ENCODE measurements around the gene IFT43. TPM values are rescaled to one million over a fixed set of nuclear protein-coding genes. Genes with fewer than 3 reads are reported as not detected.

IFT43 gene
- polyA plus RNA-seq, 3 donors: 10.3 to 12.4 (median 10.5) TPM

- H3K4me1 ChIP-seq (ENCODE audit: control insufficient read depth in 1 of 2, insufficient read depth in 2 of 2, low read length in 2 of 2): no peaks in the 10 kb centered on the region
- no peak overlapping the region for H3K9ac ChIP-seq (ENCODE audit: insufficient read depth, low read length, poor library complexity, severe bottlenecking)
- no peaks in the 10 kb centered on the region for H3K9me3 Mint-ChIP-seq
- intact Hi-C loops (cut with micrococcal nuclease): no loop called here
- H3K27ac Mint-ChIP-seq: no peak overlapping the region
- WGBS (ENCODE audit: insufficient coverage): 92% methylated on average over 12 of the region's 17 CpGs
- H4K20me1 ChIP-seq (ENCODE audit: insufficient read depth, low read length): no peaks in the 10 kb centered on the region
- no peaks in the 10 kb centered on the region for H3K27me3 Mint-ChIP-seq (ENCODE audit: low read depth in 3 of 3)
- H3K4me1 Mint-ChIP-seq: no peaks in the 10 kb centered on the region
- no peaks in the 10 kb centered on the region for H3K9me3 ChIP-seq (replicated peaks in 1 of 2; ENCODE audit: control insufficient read depth in 1 of 2, insufficient read depth in 1 of 2, low read length in 2 of 2)
- H3K4me3 ChIP-seq (replicated peaks in 1 of 3; ENCODE audit: low read depth in 2 of 3, low read length in 3 of 3): no peak overlapping the region
- H3K79me2 ChIP-seq (ENCODE audit: insufficient read depth, low read length): no peaks in the 10 kb centered on the region
- no peak overlapping the region for H3K27ac ChIP-seq (ENCODE audit: low read depth in 1 of 2, low read length in 2 of 2)
- H3K4me2 ChIP-seq (replicated peaks; ENCODE audit: extremely low read depth, low read length, poor library complexity, severe bottlenecking): no peak overlapping the region
- TF ChIP-seq CTCF (IDR thresholded peaks at IDR 0.05): no peak
- H3K36me3 ChIP-seq (replicated peaks in 1 of 2; ENCODE audit: control insufficient read depth in 1 of 2, insufficient read depth in 2 of 2, low read length in 2 of 2): no peaks in the 10 kb centered on the region
- H3K4me3 Mint-ChIP-seq: no peak overlapping the region
- peaks cover 3 to 6% of the 10 kb centered on the region in 2 donors for H3K36me3 Mint-ChIP-seq
- DNase-seq: no peak
- H3K27me3 ChIP-seq (ENCODE audit: control insufficient read depth in 2 of 2, insufficient read depth in 2 of 2, low read length in 2 of 2): no peaks in the 10 kb centered on the region
- no peak overlapping the region for H2AFZ ChIP-seq (ENCODE audit: insufficient read depth, low read depth, low read length, poor library complexity, severe bottlenecking)
Measured at GRCh38 chr14:75995372-75996041, 9.9 kb downstream of the IFT43 start.

- no peaks in the 10 kb centered on the region for H3K27me3 ChIP-seq (ENCODE audit: control insufficient read depth in 2 of 2, insufficient read depth in 2 of 2, low read length in 2 of 2)
- no peak overlapping the region for H3K4me3 ChIP-seq (replicated peaks in 1 of 3; ENCODE audit: low read depth in 2 of 3, low read length in 3 of 3)
- H3K4me3 Mint-ChIP-seq: no peak overlapping the region
- H3K4me2 ChIP-seq (replicated peaks; ENCODE audit: extremely low read depth, low read length, poor library complexity, severe bottlenecking): no peak overlapping the region
- H3K27me3 Mint-ChIP-seq (ENCODE audit: low read depth in 3 of 3): no peaks in the 10 kb centered on the region
- no peak overlapping the region for H3K27ac ChIP-seq (ENCODE audit: low read depth in 1 of 2, low read length in 2 of 2)
- H3K9me3 ChIP-seq (replicated peaks in 1 of 2; ENCODE audit: control insufficient read depth in 1 of 2, insufficient read depth in 1 of 2, low read length in 2 of 2): no peaks in the 10 kb centered on the region
- H2AFZ ChIP-seq (ENCODE audit: insufficient read depth, low read depth, low read length, poor library complexity, severe bottlenecking): no peak overlapping the region
- H3K9me3 Mint-ChIP-seq: no peaks in the 10 kb centered on the region
- no peak for TF ChIP-seq CTCF (IDR thresholded peaks at IDR 0.05)
- H3K4me1 ChIP-seq (ENCODE audit: control insufficient read depth in 1 of 2, insufficient read depth in 2 of 2, low read length in 2 of 2): no peaks in the 10 kb centered on the region
- no peak overlapping the region for H3K9ac ChIP-seq (ENCODE audit: insufficient read depth, low read length, poor library complexity, severe bottlenecking)
- H3K36me3 Mint-ChIP-seq: peaks cover 5 to 10% of the 10 kb centered on the region in 2 donors
- H3K36me3 ChIP-seq (replicated peaks in 1 of 2; ENCODE audit: control insufficient read depth in 1 of 2, insufficient read depth in 2 of 2, low read length in 2 of 2): peaks cover 0 to 6% of the 10 kb centered on the region in 2 donors
- intact Hi-C loops (cut with micrococcal nuclease): no loop called here
- no peaks in the 10 kb centered on the region for H3K79me2 ChIP-seq (ENCODE audit: insufficient read depth, low read length)
- no CpG with 5 or more reads among the region's 1 CpG for WGBS (ENCODE audit: insufficient coverage)
- no peaks in the 10 kb centered on the region for H4K20me1 ChIP-seq (ENCODE audit: insufficient read depth, low read length)
- no peak for DNase-seq
- H3K4me1 Mint-ChIP-seq: no peaks in the 10 kb centered on the region
- H3K27ac Mint-ChIP-seq: no peak overlapping the region
Measured at GRCh38 chr14:75996488-75996887, 10.9 kb downstream of the IFT43 start.
